ENCODE results near the gene FAM171A1.
"Not testable (repeated sequence)": the region's sequence is repeated elsewhere in the genome, so short reads cannot be mapped to it uniquely, and the experiment has no call there.

Gene FAM171A1

GRCh38 chr10:15344256-15344875 lies 26.7 kb downstream of the FAM171A1 start:
- no peak for DNase-seq

GRCh38 chr10:15342970-15343369 lies 28.1 kb downstream of the FAM171A1 start:
- DNase-seq: no peak

GRCh38 chr10:15341502-15342128 lies 29.5 kb downstream of the FAM171A1 start:
- no peak for DNase-seq

- no peak for DNase-seq
These were observed 31.2 kb downstream of the FAM171A1 start for GRCh38 chr10:15339892-15340291.

GRCh38 chr10:15337441-15337923 lies 33.6 kb downstream of the FAM171A1 start:
- DNase-seq: not testable (repeated sequence)

GRCh38 chr10:15336211-15336610 lies 34.9 kb downstream of the FAM171A1 start:
- DNase-seq: no peak

- DNase-seq: no peak
These were observed 35.6 kb downstream of the FAM171A1 start for GRCh38 chr10:15335508-15335907.

GRCh38 chr10:15334650-15335323 lies 36.3 kb downstream of the FAM171A1 start:
- no peak for DNase-seq

GRCh38 chr10:15333909-15334649 lies 37.0 kb downstream of the FAM171A1 start:
- DNase-seq: no peak

- DNase-seq: not testable (repeated sequence)
These were observed 37.9 kb downstream of the FAM171A1 start for GRCh38 chr10:15333181-15333580.

- DNase-seq: no peak
These were observed 39.6 kb downstream of the FAM171A1 start for GRCh38 chr10:15331461-15331860.

- DNase-seq: no peak
These were observed 41.7 kb downstream of the FAM171A1 start for GRCh38 chr10:15329437-15329836.

GRCh38 chr10:15325944-15326284 lies 45.2 kb downstream of the FAM171A1 start:
- no peak for DNase-seq

- DNase-seq: no peak
These were observed 45.7 kb downstream of the FAM171A1 start for GRCh38 chr10:15325243-15325943.

- DNase-seq: no peak
These were observed 46.5 kb downstream of the FAM171A1 start for GRCh38 chr10:15324611-15325010.

- no peak for DNase-seq
These were observed 47.0 kb downstream of the FAM171A1 start for GRCh38 chr10:15324113-15324512.

GRCh38 chr10:15322356-15322755 lies 48.7 kb downstream of the FAM171A1 start:
- DNase-seq: no peak

- DNase-seq: no peak
These were observed 49.4 kb downstream of the FAM171A1 start for GRCh38 chr10:15321431-15322341.

GRCh38 chr10:15320522-15321203 lies 50.4 kb downstream of the FAM171A1 start:
- DNase-seq: no peak

GRCh38 chr10:15320118-15320517 lies 51.0 kb downstream of the FAM171A1 start:
- no peak for DNase-seq

- no peak for DNase-seq
These were observed 54.1 kb downstream of the FAM171A1 start for GRCh38 chr10:15316871-15317464.
